Measurements from ENCODE around the gene CALCA. TPM values are rescaled to one million over a fixed set of nuclear protein-coding genes. Genes with fewer than 3 reads are reported as not detected.

The CALCA gene
- total and polyA plus RNA-seq, 2 of the 8 experiments (the other 6 are each of a cell fraction or from before 2014, with no cell fraction given): 0.50 to 0.73 TPM

DNA sequence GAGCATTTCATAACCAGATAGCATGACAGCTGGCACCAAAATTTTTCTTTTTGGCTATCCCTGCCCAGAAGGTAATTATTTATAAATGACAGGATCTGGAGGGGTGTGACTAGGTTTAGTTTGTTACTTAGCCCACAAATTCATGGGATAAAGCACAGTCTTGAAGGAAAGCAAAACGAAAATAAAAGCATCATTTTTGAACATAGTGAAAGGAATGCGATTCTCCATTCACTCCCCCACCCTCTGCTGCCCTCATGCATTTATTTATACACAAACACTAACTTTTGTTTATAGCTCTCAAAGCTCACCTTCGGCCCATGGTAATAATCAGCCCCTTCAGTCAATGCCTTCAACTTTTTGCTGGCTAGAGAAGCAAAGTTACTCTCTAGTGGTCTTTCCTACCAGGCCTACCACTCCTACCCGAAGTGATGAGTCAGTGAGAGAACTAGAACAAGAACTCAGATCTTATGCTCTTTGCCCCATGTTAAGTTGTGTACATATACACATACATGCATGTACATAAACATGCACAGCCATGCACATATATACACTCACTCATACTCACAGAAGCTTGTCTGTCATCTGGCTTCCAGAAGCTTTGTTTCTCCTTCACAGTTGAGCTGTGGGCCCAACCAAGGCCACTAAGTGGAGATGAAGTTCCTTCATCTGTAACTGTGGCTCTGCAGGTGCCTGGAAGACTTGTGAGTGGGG, 22.6 kb downstream of the CALCA start (continued):
- TF ChIP-seq, protein P1, sequence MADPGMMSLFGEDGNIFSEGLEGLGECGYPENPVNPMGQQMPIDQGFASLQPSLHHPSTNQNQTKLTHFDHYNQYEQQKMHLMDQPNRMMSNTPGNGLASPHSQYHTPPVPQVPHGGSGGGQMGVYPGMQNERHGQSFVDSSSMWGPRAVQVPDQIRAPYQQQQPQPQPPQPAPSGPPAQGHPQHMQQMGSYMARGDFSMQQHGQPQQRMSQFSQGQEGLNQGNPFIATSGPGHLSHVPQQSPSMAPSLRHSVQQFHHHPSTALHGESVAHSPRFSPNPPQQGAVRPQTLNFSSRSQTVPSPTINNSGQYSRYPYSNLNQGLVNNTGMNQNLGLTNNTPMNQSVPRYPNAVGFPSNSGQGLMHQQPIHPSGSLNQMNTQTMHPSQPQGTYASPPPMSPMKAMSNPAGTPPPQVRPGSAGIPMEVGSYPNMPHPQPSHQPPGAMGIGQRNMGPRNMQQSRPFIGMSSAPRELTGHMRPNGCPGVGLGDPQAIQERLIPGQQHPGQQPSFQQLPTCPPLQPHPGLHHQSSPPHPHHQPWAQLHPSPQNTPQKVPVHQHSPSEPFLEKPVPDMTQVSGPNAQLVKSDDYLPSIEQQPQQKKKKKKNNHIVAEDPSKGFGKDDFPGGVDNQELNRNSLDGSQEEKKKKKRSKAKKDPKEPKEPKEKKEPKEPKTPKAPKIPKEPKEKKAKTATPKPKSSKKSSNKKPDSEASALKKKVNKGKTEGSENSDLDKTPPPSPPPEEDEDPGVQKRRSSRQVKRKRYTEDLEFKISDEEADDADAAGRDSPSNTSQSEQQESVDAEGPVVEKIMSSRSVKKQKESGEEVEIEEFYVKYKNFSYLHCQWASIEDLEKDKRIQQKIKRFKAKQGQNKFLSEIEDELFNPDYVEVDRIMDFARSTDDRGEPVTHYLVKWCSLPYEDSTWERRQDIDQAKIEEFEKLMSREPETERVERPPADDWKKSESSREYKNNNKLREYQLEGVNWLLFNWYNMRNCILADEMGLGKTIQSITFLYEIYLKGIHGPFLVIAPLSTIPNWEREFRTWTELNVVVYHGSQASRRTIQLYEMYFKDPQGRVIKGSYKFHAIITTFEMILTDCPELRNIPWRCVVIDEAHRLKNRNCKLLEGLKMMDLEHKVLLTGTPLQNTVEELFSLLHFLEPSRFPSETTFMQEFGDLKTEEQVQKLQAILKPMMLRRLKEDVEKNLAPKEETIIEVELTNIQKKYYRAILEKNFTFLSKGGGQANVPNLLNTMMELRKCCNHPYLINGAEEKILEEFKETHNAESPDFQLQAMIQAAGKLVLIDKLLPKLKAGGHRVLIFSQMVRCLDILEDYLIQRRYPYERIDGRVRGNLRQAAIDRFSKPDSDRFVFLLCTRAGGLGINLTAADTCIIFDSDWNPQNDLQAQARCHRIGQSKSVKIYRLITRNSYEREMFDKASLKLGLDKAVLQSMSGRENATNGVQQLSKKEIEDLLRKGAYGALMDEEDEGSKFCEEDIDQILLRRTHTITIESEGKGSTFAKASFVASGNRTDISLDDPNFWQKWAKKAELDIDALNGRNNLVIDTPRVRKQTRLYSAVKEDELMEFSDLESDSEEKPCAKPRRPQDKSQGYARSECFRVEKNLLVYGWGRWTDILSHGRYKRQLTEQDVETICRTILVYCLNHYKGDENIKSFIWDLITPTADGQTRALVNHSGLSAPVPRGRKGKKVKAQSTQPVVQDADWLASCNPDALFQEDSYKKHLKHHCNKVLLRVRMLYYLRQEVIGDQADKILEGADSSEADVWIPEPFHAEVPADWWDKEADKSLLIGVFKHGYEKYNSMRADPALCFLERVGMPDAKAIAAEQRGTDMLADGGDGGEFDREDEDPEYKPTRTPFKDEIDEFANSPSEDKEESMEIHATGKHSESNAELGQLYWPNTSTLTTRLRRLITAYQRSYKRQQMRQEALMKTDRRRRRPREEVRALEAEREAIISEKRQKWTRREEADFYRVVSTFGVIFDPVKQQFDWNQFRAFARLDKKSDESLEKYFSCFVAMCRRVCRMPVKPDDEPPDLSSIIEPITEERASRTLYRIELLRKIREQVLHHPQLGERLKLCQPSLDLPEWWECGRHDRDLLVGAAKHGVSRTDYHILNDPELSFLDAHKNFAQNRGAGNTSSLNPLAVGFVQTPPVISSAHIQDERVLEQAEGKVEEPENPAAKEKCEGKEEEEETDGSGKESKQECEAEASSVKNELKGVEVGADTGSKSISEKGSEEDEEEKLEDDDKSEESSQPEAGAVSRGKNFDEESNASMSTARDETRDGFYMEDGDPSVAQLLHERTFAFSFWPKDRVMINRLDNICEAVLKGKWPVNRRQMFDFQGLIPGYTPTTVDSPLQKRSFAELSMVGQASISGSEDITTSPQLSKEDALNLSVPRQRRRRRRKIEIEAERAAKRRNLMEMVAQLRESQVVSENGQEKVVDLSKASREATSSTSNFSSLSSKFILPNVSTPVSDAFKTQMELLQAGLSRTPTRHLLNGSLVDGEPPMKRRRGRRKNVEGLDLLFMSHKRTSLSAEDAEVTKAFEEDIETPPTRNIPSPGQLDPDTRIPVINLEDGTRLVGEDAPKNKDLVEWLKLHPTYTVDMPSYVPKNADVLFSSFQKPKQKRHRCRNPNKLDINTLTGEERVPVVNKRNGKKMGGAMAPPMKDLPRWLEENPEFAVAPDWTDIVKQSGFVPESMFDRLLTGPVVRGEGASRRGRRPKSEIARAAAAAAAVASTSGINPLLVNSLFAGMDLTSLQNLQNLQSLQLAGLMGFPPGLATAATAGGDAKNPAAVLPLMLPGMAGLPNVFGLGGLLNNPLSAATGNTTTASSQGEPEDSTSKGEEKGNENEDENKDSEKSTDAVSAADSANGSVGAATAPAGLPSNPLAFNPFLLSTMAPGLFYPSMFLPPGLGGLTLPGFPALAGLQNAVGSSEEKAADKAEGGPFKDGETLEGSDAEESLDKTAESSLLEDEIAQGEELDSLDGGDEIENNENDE (IDR thresholded peaks at IDR 0.05; ENCODE audit: insufficient replicate concordance, low read length): no peak
- TF ChIP-seq EP300 (IDR thresholded peaks at IDR 0.05; ENCODE audit: borderline replicate concordance in 1 of 2, low read depth in 2 of 2, low read length in 2 of 2) (no peak), JUND (IDR thresholded peaks at IDR 0.05; ENCODE audit: low read length) (no peak), KDM1A (IDR thresholded peaks at IDR 0.05; ENCODE audit: borderline replicate concordance, low read length) (no peak), CHD2 (IDR thresholded peaks at IDR 0.05; ENCODE audit: low read length) (no peak), SIX5 (IDR thresholded peaks at IDR 0.05; ENCODE audit: low read depth, low read length) (no peak), RBBP5 (IDR thresholded peaks at IDR 0.05; ENCODE audit: borderline replicate concordance, low read depth, low read length) (no peak)
- TF ChIP-seq, protein P2, sequence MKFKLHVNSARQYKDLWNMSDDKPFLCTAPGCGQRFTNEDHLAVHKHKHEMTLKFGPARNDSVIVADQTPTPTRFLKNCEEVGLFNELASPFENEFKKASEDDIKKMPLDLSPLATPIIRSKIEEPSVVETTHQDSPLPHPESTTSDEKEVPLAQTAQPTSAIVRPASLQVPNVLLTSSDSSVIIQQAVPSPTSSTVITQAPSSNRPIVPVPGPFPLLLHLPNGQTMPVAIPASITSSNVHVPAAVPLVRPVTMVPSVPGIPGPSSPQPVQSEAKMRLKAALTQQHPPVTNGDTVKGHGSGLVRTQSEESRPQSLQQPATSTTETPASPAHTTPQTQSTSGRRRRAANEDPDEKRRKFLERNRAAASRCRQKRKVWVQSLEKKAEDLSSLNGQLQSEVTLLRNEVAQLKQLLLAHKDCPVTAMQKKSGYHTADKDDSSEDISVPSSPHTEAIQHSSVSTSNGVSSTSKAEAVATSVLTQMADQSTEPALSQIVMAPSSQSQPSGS (IDR thresholded peaks at IDR 0.05; ENCODE audit: low read length): no peak
